ENCODE measurements around the gene DPP8.

Gene DPP8

GRCh38 chr15:65409036-65409631 is 108.4 kb downstream of the DPP8 start:
- H3K36me3 ChIP-seq (ENCODE audit: control insufficient read depth in 2 of 2, insufficient read depth in 2 of 2, low read length in 2 of 2), result no peaks in the 10 kb centered on the region
- no peaks in the 10 kb centered on the region for H3K4me1 ChIP-seq (ENCODE audit: control insufficient read depth in 2 of 2, insufficient read depth in 2 of 2, low read length in 2 of 2)
- no peak overlapping the region for H3K27ac ChIP-seq (ENCODE audit: low read depth in 2 of 2, low read length in 2 of 2)
- peaks cover 0 to 3% of the 10 kb centered on the region in 2 donors for H3K27me3 ChIP-seq (ENCODE audit: control insufficient read depth in 2 of 2, insufficient read depth in 2 of 2, low read length in 2 of 2)
- H3K4me3 ChIP-seq (ENCODE audit: low read length in 2 of 2), result no peak overlapping the region
- no peak overlapping the region for H3K9ac ChIP-seq (ENCODE audit: low read depth in 1 of 2, low read length in 2 of 2)
- H3K9me3 ChIP-seq (ENCODE audit: control insufficient read depth in 2 of 2, low read length in 2 of 2), result no peaks in the 10 kb centered on the region

GRCh38 chr15:65408324-65409035 is 109.0 kb downstream of the DPP8 start:
- H3K27me3 ChIP-seq (ENCODE audit: control insufficient read depth in 2 of 2, insufficient read depth in 2 of 2, low read length in 2 of 2), result peaks cover 3 to 4% of the 10 kb centered on the region in 2 donors
- no peaks in the 10 kb centered on the region for H3K4me1 ChIP-seq (ENCODE audit: control insufficient read depth in 2 of 2, insufficient read depth in 2 of 2, low read length in 2 of 2)
- no peaks in the 10 kb centered on the region for H3K36me3 ChIP-seq (ENCODE audit: control insufficient read depth in 2 of 2, insufficient read depth in 2 of 2, low read length in 2 of 2)
- H3K9ac ChIP-seq (ENCODE audit: low read depth in 1 of 2, low read length in 2 of 2), result no peak overlapping the region
- H3K27ac ChIP-seq (ENCODE audit: low read depth in 2 of 2, low read length in 2 of 2), result no peak overlapping the region
- H3K4me3 ChIP-seq (ENCODE audit: low read length in 2 of 2), result no peak overlapping the region
- H3K9me3 ChIP-seq (ENCODE audit: control insufficient read depth in 2 of 2, low read length in 2 of 2), result no peaks in the 10 kb centered on the region

GRCh38 chr15:65406424-65407000 is 111.0 kb downstream of the DPP8 start:
- no peak overlapping the region for H3K27ac ChIP-seq (ENCODE audit: low read depth in 2 of 2, low read length in 2 of 2)
- no peaks in the 10 kb centered on the region for H3K9me3 ChIP-seq (ENCODE audit: control insufficient read depth in 2 of 2, low read length in 2 of 2)
- H3K27me3 ChIP-seq (ENCODE audit: control insufficient read depth in 2 of 2, insufficient read depth in 2 of 2, low read length in 2 of 2), result peaks cover 3 to 5% of the 10 kb centered on the region in 2 donors
- no peak overlapping the region for H3K4me3 ChIP-seq (ENCODE audit: low read length in 2 of 2)
- no peak overlapping the region for H3K9ac ChIP-seq (ENCODE audit: low read depth in 1 of 2, low read length in 2 of 2)
- H3K36me3 ChIP-seq (ENCODE audit: control insufficient read depth in 2 of 2, insufficient read depth in 2 of 2, low read length in 2 of 2), result no peaks in the 10 kb centered on the region
- no peaks in the 10 kb centered on the region for H3K4me1 ChIP-seq (ENCODE audit: control insufficient read depth in 2 of 2, insufficient read depth in 2 of 2, low read length in 2 of 2)

GRCh38 chr15:65405791-65406423 is 111.6 kb downstream of the DPP8 start:
- no peaks in the 10 kb centered on the region for H3K4me1 ChIP-seq (ENCODE audit: control insufficient read depth in 2 of 2, insufficient read depth in 2 of 2, low read length in 2 of 2)
- H3K9ac ChIP-seq (ENCODE audit: low read depth in 1 of 2, low read length in 2 of 2), result no peak overlapping the region
- no peaks in the 10 kb centered on the region for H3K9me3 ChIP-seq (ENCODE audit: control insufficient read depth in 2 of 2, low read length in 2 of 2)
- H3K4me3 ChIP-seq (ENCODE audit: low read length in 2 of 2), result no peak overlapping the region
- no peaks in the 10 kb centered on the region for H3K36me3 ChIP-seq (ENCODE audit: control insufficient read depth in 2 of 2, insufficient read depth in 2 of 2, low read length in 2 of 2)
- H3K27me3 ChIP-seq (ENCODE audit: control insufficient read depth in 2 of 2, insufficient read depth in 2 of 2, low read length in 2 of 2), result peaks cover 3 to 5% of the 10 kb centered on the region in 2 donors
- no peak overlapping the region for H3K27ac ChIP-seq (ENCODE audit: low read depth in 2 of 2, low read length in 2 of 2)

- peaks cover 6 to 10% of the 10 kb centered on the region in 2 donors for H3K27me3 ChIP-seq (ENCODE audit: control insufficient read depth in 2 of 2, insufficient read depth in 2 of 2, low read length in 2 of 2)
- no peak overlapping the region for H3K27ac ChIP-seq (ENCODE audit: low read depth in 2 of 2, low read length in 2 of 2)
- no peaks in the 10 kb centered on the region for H3K9me3 ChIP-seq (ENCODE audit: control insufficient read depth in 2 of 2, low read length in 2 of 2)
- no peaks in the 10 kb centered on the region for H3K4me1 ChIP-seq (ENCODE audit: control insufficient read depth in 2 of 2, insufficient read depth in 2 of 2, low read length in 2 of 2)
- H3K36me3 ChIP-seq (ENCODE audit: control insufficient read depth in 2 of 2, insufficient read depth in 2 of 2, low read length in 2 of 2), result no peaks in the 10 kb centered on the region
- H3K9ac ChIP-seq (ENCODE audit: low read depth in 1 of 2, low read length in 2 of 2), result no peak overlapping the region
- H3K4me3 ChIP-seq (ENCODE audit: low read length in 2 of 2), result no peak overlapping the region
Observed at GRCh38 chr15:65404186-65404872, 113.2 kb downstream of the DPP8 start.

GRCh38 chr15:65402961-65403360 is 114.5 kb downstream of the DPP8 start:
- H3K9ac ChIP-seq (ENCODE audit: low read depth in 1 of 2, low read length in 2 of 2), result no peak overlapping the region
- H3K27ac ChIP-seq (ENCODE audit: low read depth in 2 of 2, low read length in 2 of 2), result no peak overlapping the region
- H3K4me1 ChIP-seq (ENCODE audit: control insufficient read depth in 2 of 2, insufficient read depth in 2 of 2, low read length in 2 of 2), result no peaks in the 10 kb centered on the region
- peaks cover 10 to 15% of the 10 kb centered on the region in 2 donors for H3K27me3 ChIP-seq (ENCODE audit: control insufficient read depth in 2 of 2, insufficient read depth in 2 of 2, low read length in 2 of 2)
- no peaks in the 10 kb centered on the region for H3K36me3 ChIP-seq (ENCODE audit: control insufficient read depth in 2 of 2, insufficient read depth in 2 of 2, low read length in 2 of 2)
- no peak overlapping the region for H3K4me3 ChIP-seq (ENCODE audit: low read length in 2 of 2)
- H3K9me3 ChIP-seq (ENCODE audit: control insufficient read depth in 2 of 2, low read length in 2 of 2), result no peaks in the 10 kb centered on the region

GRCh38 chr15:65401611-65402240 is 115.8 kb downstream of the DPP8 start:
- no peak overlapping the region for H3K4me3 ChIP-seq (ENCODE audit: low read length in 2 of 2)

GRCh38 chr15:65400760-65401610 is 116.5 kb downstream of the DPP8 start:
- Histone ChIP-seq H3K4me1 (ENCODE audit: control insufficient read depth in 2 of 2, insufficient read depth in 2 of 2, low read length in 2 of 2) (no peaks in the 10 kb centered on the region), H3K4me3 (ENCODE audit: low read length in 2 of 2) (no peak overlapping the region), H3K9me3 (ENCODE audit: control insufficient read depth in 2 of 2, low read length in 2 of 2) (no peaks in the 10 kb centered on the region), H3K9ac (ENCODE audit: low read depth in 1 of 2, low read length in 2 of 2) (no peak overlapping the region), H3K27ac (ENCODE audit: low read depth in 2 of 2, low read length in 2 of 2) (no peak overlapping the region), H3K36me3 (ENCODE audit: control insufficient read depth in 2 of 2, insufficient read depth in 2 of 2, low read length in 2 of 2) (no peaks in the 10 kb centered on the region), H3K27me3 (ENCODE audit: control insufficient read depth in 2 of 2, insufficient read depth in 2 of 2, low read length in 2 of 2) (peaks cover 22 to 30% of the 10 kb centered on the region in 2 donors)

More at GRCh38 chr15:65401611-65402240, 115.8 kb downstream of the DPP8 start:
- Histone ChIP-seq H3K27me3 (ENCODE audit: control insufficient read depth in 2 of 2, insufficient read depth in 2 of 2, low read length in 2 of 2) (peaks cover 15 to 25% of the 10 kb centered on the region in 2 donors), H3K4me1 (ENCODE audit: control insufficient read depth in 2 of 2, insufficient read depth in 2 of 2, low read length in 2 of 2) (no peaks in the 10 kb centered on the region), H3K36me3 (ENCODE audit: control insufficient read depth in 2 of 2, insufficient read depth in 2 of 2, low read length in 2 of 2) (no peaks in the 10 kb centered on the region), H3K27ac (ENCODE audit: low read depth in 2 of 2, low read length in 2 of 2) (no peak overlapping the region), H3K9me3 (ENCODE audit: control insufficient read depth in 2 of 2, low read length in 2 of 2) (no peaks in the 10 kb centered on the region), H3K9ac (ENCODE audit: low read depth in 1 of 2, low read length in 2 of 2) (no peak overlapping the region)

- no peaks in the 10 kb centered on the region for H3K4me1 ChIP-seq (ENCODE audit: control insufficient read depth in 2 of 2, insufficient read depth in 2 of 2, low read length in 2 of 2)
- no peak overlapping the region for H3K9ac ChIP-seq (ENCODE audit: low read depth in 1 of 2, low read length in 2 of 2)
- H3K36me3 ChIP-seq (ENCODE audit: control insufficient read depth in 2 of 2, insufficient read depth in 2 of 2, low read length in 2 of 2), result no peaks in the 10 kb centered on the region
- H3K27me3 ChIP-seq (ENCODE audit: control insufficient read depth in 2 of 2, insufficient read depth in 2 of 2, low read length in 2 of 2), result peaks cover 30 to 36% of the 10 kb centered on the region in 2 donors
- H3K4me3 ChIP-seq (ENCODE audit: low read length in 2 of 2), result no peak overlapping the region
- H3K27ac ChIP-seq (ENCODE audit: low read depth in 2 of 2, low read length in 2 of 2), result no peak overlapping the region
- H3K9me3 ChIP-seq (ENCODE audit: control insufficient read depth in 2 of 2, low read length in 2 of 2), result no peaks in the 10 kb centered on the region
Observed at GRCh38 chr15:65399997-65400396, 117.5 kb downstream of the DPP8 start.
